ENCODE results near the gene PPM1F.
A peak's percentile ranks its signal among the peaks of the same experiment; 100 is the strongest.

Gene PPM1F

DNA sequence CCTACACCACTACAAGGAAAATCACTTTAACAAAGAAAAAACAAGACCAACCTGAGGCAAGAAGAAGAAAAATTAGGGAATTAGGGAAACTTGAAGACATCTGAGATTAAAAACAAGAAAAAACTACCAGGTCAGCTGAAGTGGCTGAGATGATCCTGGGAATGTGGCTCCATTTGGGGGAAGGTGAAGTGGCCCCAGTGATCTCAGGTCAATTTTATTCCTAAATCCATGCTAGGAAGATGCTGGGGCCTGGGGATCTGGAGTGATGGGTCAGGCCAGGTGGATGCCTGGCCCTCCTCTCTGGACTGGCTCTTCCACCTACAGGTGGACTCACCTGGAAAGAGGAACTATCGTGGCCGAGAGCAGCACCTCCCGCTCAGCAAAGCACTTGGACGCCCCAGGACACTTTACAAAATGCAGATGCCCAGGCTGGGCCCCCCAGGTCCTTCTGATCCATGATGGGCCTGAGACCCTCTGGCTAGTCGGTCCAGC, 23.3 kb upstream of the PPM1F start:
- TF ChIP-seq, protein P1, sequence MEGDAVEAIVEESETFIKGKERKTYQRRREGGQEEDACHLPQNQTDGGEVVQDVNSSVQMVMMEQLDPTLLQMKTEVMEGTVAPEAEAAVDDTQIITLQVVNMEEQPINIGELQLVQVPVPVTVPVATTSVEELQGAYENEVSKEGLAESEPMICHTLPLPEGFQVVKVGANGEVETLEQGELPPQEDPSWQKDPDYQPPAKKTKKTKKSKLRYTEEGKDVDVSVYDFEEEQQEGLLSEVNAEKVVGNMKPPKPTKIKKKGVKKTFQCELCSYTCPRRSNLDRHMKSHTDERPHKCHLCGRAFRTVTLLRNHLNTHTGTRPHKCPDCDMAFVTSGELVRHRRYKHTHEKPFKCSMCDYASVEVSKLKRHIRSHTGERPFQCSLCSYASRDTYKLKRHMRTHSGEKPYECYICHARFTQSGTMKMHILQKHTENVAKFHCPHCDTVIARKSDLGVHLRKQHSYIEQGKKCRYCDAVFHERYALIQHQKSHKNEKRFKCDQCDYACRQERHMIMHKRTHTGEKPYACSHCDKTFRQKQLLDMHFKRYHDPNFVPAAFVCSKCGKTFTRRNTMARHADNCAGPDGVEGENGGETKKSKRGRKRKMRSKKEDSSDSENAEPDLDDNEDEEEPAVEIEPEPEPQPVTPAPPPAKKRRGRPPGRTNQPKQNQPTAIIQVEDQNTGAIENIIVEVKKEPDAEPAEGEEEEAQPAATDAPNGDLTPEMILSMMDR (IDR thresholded peaks at IDR 0.05; ENCODE audit: insufficient read depth, low read depth, low read length, missing control alignments) = no peak
- DNase-seq (ENCODE audit: low read depth) = no peak
- H3K4me3 ChIP-seq (ENCODE audit: low read length) = no peak overlapping the region

DNA sequence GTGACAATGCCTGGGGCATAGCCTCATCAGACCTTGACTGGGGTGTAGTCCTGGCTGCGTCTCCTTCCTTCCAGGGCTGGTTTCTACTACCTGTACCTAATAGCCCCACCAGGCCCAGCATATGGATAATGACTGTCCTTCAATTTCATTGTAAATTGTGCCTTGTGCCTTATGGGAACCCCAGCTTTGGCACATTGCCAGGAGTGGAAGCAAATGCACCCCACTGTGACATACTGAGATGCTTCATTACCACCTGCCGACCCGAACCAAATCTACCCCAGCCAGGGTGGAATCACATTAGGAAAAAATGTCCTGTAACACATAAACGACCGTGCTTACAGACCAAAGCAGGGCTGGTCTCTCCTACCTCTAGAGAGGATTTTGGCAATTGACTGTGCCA, 22.6 kb upstream of the PPM1F start:
- no peak for DNase-seq (ENCODE audit: low read depth)
- H3K4me3 ChIP-seq (ENCODE audit: low read length) = no peak overlapping the region
- TF ChIP-seq, protein P1 (IDR thresholded peaks at IDR 0.05; ENCODE audit: insufficient read depth, low read depth, low read length, missing control alignments) = no peak

DNA sequence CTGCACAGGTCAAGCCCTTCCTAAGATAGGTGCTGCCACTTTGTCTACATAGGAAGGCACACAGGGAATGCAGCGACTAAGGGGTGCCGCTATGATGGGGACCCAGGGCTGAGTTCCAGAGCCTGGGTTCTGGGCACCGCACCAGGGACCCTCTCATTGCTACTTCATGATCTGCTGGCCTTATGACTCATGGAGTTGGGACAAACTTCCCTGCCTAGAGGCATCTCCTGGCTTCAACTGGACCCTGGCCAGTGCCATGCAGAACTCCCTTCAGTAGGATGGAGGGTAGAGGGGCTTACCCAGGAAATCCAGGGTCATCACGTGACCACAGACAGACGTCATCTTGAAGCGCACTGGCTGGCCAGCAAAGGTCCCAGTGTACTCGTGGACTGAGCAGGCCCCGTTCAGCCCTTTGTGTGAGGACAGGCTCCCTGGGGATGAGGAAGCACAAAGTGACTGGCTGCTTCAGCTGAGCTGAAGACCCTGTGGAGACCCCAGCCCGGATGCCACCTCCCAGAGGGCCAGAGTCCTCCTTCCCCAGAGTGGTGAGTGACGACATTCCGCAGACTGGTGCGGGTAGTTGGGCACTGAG, 21.5 kb upstream of the PPM1F start:
- H3K4me3 ChIP-seq (ENCODE audit: low read length) = no peak overlapping the region
- TF ChIP-seq, protein P1 (IDR thresholded peaks at IDR 0.05; ENCODE audit: insufficient read depth, low read depth, low read length, missing control alignments) = no peak
- DNase-seq (ENCODE audit: low read depth) = no peak

DNA sequence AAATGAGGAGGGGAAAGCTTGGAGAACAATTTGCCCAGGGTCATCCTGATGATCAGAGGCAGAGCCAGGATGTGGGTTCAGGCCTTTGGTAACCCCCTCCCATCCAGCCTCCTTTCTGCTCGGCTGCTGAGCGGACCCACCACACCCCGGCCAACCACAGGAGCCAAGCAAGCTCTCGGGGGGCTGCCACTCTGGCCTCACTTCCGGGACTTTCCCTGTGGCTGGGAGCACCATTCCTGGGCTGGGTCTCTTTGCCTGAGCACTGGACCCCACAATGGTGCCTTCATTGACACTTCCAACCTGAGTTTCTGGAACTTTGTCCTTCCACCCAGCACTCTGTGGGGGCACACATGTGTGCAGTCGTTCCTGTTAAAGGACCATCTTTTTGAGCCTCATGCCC, 20.2 kb upstream of the PPM1F start:
- TF ChIP-seq, protein P1 (IDR thresholded peaks at IDR 0.05; ENCODE audit: insufficient read depth, low read depth, low read length, missing control alignments) = no peak
- no peak for DNase-seq (ENCODE audit: low read depth)
- no peak overlapping the region for H3K4me3 ChIP-seq (ENCODE audit: low read length)

DNA sequence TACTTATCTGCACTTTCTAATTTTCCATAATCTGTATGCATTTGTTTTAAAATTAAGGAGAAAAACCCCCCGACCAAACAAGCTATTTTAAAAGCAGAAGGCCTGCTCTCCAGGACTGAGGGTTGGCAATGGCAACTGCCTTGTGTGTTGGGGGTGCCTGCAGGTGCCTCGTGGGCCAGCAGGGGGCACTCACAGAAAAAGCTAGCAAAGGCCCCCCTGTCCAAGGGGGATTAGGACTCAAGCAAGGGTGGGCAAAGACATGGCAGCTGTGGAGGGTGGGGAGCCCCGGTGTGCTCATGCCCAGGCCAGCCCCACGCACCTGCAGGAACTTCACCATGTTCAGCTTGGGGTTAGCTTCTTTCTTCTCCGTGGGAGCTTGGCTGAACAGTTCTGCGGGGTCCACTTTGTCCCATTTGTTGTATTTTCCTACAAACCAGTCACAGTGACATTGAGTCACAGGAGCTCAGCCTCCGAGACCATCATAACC, 19.7 kb upstream of the PPM1F start:
- no peak overlapping the region for H3K4me3 ChIP-seq (ENCODE audit: low read length)
- TF ChIP-seq, protein P1 (IDR thresholded peaks at IDR 0.05; ENCODE audit: insufficient read depth, low read depth, low read length, missing control alignments) = peak; percentile 81
- DNase-seq (ENCODE audit: low read depth) = peak; percentile 32

DNA sequence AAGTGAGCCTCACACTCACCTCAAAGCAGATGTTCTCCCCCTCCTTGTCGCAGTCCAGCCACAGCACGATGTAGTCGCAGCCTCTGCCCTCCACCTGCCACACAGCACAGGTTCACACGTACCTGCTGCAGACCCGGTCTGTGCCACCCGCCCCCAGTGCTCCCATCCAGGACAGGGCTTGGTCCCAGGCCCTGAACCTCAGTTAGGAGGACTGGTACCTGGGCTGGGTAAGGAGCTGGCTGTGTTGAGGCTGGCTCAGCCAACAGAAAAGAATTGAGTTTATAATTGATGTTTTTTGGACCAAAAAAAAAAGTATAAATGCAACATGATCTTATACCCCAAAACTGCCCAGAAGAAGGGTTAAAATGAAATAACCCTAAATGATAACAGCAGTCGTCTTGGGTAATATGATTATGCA, 19.2 kb upstream of the PPM1F start:
- TF ChIP-seq, protein P1 (IDR thresholded peaks at IDR 0.05; ENCODE audit: insufficient read depth, low read depth, low read length, missing control alignments) = no peak
- no peak overlapping the region for H3K4me3 ChIP-seq (ENCODE audit: low read length)
- no peak for DNase-seq (ENCODE audit: low read depth)

Measured in epithelial cell of esophagus (primary cell).